GM10847 (cell line): Measurements from ENCODE around the gene BBS5.

ENCODE experiments used
- POLR2A ChIP-seq: IDR thresholded peaks from 2 replicates; pipeline ENCODE4 v1.6.1; 2011; ENCODE audit not compliant: insufficient read length; ENCODE audit errors: extremely low read depth

The BBS5 gene

DNA sequence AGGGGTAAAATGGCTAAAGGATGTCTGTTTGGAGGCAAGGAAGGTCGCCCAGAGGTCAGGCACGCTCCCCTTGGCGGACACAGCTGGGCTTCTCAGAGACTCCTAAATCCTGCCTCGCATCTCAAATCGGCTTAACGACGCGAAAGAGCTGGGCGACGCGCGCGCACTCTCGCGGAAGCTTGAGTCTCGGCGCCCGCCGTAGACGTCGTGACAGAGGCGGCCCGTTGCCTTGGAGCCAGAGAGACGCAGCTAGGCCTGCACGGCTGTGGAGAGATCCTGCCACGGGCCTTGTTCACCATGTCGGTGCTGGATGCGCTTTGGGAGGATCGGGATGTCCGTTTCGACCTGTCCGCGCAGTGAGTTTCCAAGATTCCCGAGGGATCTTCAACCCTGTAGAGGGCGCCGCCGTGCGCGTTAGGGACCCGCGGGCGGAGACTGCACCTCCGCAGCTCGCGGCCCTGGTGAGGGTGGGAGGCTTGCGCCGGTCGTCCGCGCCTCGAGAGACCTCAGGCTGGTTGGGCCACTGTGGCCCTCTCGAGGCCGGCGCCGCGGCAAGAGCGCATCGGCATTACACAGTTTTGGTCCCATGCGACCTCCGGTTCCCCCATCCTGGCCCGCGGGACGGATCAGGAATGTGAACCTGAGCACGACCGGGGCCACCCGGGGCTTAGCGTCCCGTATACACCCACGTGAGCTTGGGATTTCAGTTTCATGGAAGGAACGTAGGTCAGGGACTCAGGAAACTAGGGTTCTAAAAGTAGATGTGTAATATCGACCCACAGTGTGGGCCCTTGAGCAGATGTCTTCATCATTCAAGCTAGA, at the start of gene BBS5:
TSS of gene BBS5 (plus strand) at position 238 of the 822 bp plus-strand sequence. CDS start at position 298, 60 bp downstream.
- no peak for TF ChIP-seq POLR2A

DNA sequence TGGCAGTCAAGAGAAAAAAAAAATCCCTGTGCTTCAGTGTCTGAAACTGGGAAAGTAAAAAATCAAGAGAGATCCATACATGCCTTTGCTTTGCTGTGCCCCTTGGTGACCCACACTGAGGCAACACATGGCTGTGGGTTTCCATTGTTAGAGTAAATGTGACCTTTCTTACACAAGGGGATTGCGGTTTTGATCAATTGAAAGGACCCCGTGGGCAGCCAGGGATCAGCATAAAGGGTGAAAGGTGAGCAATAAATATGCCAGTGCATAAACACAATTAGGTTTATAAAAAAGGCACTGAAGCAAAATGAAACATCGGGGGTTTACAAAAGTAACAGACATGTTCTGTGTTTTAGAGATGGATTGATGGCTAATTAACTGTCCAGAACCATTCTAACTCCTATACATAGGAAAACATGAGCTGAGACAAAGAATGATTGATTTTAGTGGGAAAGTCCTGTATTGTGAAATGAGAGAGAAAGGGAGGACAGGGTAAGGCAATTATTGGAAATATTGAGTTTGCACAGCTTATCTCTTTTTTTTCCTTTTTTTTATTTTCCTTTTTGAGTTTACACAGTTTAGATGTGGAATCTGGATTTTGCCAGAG, 40.7 kb upstream of the BBS5 start:
- no peak for TF ChIP-seq POLR2A

DNA sequence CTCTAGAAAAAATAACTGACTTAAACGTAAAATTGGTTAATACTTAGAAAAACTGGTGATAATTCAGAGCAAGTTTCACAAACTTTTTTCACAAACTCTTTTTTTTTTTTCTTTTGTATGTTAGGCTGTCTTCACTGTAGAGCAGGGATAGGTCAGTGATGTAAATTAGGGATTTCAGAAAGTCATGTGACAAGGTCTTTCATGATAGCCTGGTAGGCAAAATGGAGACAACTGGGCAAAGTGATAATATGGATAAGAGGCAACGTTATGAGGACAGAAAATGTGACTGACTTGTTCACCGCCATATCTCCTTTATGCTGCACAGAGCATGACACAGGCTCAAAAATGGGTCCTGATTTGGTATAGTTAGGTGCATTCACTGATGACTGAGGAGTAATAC, 39.4 kb upstream of the BBS5 start:
- no peak for TF ChIP-seq POLR2A

DNA sequence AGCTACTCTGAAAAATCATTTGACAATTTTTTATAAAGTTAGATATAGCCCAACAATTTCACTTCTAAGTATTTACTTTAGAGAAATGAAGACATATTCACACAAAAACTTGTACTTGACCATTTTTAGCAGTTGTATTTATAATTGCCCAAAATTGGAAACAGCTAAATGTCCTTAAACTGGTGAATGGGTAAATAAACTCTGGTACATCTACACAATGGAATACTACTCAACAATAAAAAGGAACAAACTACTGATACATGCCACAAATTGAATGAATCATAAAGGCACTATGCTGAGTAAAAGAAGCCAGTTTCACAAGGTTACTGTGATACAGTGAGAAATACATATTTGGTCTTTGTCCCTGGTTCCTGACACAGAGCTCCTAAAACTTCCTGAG, 32.8 kb upstream of the BBS5 start:
- TF ChIP-seq POLR2A, result no peak

DNA sequence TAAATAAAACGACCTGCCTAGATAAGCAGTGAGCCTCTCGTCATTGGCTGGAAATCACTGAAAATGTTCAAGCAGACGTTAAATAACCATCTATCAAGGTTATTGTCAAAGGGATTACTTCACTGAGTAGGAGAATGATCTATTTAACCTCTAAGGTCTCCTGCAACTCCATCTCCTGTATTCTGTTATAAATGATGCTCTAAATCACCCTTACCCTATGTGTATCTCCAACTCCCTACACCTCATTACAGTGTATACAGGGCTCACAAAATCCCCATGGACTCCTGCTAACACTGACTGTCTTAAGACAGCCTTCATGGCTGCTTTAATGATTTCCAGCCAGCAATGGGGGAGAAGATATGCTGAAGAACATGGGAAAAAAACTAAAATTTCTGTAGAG, 31.0 kb upstream of the BBS5 start:
- no peak for TF ChIP-seq POLR2A

DNA sequence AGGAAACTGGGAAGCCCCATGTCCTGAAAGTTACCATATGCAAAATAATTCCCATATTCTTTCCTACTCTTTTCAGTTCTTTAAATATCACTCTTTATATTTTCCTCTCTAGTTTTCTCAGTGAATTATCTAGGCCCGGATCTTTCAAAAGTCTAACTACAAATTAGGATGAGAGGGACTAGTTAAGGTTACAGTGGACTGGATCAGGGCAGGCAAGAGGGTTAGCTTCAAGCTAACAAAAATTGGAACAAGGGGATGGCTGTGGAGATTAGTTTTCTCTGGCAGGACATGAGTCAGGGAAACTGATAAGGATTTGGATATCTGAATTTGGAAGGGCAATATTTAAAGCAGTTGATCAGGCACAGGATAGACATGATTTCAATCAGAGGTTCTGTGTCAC, 30.4 kb upstream of the BBS5 start:
- no peak for TF ChIP-seq POLR2A

DNA sequence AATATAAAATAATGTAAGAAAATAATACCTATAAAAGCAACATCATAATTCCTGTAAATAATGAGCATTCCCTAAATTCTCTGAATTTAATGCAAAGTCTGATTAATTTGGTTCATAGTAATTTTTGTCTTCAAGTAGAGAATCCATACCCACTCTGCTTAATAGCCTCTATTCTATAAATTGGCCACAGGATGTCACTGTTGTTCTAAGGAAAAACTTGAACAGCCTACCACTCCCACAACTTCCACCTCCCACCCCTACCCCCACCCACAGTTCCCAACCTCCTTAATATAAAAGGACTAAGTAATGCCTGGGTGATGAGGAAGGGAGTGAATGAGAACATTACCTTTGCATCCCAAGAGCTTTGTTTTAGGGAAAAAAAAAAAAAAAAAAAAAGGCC, 27.2 kb upstream of the BBS5 start:
- TF ChIP-seq POLR2A, result no peak

DNA sequence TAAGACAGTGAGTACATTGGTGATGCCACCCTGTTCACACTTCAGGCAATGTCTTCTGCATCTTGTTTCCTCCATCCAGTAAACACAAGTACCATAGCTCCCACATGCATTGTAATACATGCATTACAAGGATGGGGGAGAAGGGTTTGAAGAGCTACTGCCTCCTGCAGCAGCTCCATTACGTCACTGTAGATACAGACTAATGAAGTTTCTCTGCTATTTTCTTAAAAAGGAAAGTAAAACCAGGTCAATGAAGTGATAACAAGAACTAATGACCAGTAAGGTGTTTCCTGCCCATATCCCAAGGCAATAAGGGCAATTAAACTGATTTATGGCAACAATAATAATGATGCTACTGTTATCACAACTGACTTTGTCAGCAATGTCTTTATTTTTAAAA, 18.2 kb upstream of the BBS5 start:
- TF ChIP-seq POLR2A, result no peak

DNA sequence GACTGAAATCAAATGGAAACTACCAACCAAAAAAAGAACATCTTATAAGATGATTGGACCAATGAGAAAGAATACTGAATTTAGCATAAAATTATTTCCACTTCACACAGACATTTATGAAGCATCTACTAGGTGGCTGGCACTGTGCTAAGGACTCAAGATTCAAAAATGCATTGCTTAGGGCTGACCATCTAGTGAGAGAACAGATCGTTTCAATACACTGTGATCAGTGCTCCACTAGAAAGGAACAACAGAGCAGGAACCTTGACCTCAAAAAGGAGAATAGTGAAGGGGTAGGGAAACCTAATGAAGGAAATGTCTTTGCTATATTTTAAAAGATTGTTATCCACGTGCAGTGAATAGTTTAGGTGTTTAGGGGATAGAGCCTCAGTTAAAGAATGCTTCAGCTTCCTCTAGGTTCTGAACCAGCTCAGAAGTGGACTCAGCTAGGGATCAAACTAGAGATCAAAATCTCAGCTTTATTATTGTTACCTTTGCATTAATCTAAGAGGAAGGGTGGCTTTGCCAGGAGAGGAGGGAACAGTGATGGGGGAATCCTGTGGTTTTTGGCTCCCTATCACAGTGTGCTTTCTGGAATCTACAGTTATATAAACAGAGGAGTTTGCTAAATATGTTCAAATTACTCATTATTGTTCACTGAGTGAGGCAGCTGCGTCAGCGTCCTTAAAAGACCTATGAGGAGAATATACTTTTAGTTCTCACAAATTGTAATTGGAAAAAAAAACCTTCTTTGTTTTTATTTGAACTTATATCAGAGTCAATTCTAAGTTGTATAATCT, 16.2 kb upstream of the BBS5 start:
- TF ChIP-seq POLR2A, result no peak

DNA sequence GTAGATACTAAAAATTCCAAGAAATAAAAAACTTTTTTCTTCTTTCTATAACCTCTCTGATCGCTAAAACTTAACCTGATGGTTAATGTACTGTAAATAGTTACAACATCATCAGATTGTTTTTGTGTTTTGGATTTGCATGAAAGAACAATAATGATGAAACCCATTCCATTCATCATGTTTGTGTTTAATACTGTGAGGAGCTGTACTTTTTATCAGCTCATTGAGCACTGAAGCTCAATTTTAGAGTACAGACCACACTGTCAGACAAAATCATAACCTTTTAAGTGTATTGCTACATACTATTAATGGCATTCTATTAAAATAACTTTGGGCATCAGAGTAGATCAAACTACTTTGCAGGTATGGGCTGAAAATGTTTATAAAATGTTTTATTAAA, 14.8 kb upstream of the BBS5 start:
- TF ChIP-seq POLR2A, result no peak

DNA sequence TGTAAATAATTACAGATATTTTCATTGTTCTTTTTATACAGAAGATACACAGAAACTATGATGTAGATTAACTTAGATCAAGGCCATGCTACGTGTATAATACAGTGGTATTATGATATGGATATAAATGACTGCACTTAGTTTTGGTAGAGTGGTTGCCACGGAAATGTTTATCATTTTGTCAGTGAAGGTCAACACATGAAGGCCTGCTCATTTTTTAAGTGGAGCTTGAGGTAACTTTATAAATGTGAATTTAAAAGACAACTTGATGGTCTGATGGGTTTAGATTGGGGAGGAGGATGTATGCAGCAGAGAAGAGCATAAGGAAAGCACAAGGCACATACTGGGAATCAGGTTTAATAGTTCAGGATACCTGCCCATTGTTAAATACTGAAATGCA, 14.4 kb upstream of the BBS5 start:
- TF ChIP-seq POLR2A, result no peak

DNA sequence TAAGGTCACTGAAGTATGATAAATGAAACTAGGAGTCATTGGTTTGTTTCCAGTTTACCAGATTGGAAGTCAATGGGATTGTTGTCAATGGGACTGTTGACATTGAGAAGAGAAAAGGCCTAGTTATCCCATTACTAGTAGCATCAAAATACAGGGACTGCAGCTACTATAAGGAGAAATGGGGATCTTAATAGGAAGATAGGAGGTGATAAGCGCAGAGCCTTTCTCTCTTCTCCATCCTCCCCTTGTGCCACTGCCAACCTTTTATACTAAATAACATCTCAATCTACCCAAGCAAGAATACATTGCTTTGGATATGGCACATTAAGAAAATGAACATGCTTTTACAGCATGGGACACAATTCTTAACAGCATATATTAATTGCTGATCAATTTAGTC, 10.5 kb upstream of the BBS5 start:
- no peak for TF ChIP-seq POLR2A

DNA sequence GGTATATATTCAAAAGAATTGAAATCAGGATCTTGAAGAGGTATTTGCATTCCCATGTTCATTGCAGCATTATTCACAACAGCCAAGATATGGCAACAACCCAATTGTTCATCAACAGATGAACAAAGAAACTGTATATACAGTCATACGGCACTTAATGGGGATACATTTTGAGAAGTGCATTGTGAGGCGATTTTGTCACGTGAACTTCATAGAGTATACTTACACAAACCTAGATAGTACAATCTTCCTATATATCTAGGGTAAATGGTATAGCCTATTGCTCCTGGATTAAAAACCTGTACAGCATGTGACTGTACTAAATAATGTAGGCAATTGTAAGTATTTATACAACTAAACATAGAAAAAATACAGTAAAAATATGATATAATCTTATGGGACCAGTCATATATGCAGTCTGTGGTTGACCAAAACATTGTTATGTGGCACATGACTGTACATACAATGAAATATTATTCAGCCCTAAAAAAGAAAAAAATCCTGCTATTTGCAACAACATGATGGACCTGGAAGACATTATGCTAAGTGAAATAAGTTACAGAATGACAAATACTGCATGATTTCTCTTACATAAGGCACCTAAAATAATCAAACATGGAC, 9.2 kb upstream of the BBS5 start:
- TF ChIP-seq POLR2A, result no peak

DNA sequence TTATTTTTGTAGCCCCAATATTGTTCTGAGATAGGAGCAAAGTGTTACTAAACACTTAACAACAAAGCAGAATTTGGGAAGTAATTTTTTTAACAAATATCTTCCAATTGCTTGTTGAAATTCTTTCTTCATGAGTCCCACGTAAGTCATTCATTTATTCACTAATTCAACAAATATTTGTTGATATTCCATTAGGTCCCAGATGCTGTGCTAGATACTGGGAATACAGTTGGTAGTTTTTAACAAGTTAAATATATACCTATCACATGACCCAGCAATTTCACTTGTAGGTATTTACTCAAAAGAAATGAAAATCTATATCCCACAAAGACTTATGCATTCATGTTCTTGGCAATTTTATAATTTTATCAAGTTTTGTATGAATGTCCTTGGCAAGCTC, 7.0 kb upstream of the BBS5 start:
- TF ChIP-seq POLR2A, result no peak

DNA sequence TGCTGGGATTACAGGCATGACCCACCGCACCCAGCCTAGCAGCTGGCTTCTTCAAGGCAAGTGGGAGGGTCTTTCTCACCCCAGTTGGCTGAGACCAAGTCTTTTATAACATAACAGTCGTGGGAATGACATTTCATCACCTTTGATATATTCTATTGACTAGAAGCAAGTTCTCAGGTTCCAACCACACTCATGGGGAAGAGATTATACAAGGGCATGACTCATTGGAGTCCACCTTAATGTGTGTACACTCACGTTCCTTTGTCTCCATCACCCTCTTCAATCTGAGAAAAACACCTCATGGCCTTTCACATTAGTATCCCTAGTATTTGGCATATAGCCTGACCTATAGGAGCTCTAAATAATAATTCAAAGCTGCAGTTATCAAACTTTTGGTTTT, 2.8 kb upstream of the BBS5 start:
- TF ChIP-seq POLR2A, result no peak

DNA sequence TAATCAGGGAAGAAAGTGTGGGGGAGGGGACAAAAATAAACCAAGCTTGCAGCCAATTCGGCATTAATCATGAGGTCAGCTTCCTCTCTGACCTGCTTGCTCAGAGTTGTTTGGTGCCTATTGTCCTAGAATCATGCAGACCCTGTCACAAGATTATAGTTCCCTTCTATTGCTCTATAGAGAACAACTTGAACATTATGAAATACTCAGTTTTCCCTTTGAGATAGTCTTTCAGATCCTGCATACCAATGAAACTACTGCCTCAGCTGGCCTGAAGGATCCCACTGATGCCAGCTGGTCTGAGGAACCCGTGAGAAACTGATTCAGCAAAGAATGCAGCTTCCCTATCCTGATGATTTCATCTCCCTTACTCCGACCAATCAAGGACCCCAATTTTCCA, 955 bp upstream of the BBS5 start:
- TF ChIP-seq POLR2A, result no peak

DNA sequence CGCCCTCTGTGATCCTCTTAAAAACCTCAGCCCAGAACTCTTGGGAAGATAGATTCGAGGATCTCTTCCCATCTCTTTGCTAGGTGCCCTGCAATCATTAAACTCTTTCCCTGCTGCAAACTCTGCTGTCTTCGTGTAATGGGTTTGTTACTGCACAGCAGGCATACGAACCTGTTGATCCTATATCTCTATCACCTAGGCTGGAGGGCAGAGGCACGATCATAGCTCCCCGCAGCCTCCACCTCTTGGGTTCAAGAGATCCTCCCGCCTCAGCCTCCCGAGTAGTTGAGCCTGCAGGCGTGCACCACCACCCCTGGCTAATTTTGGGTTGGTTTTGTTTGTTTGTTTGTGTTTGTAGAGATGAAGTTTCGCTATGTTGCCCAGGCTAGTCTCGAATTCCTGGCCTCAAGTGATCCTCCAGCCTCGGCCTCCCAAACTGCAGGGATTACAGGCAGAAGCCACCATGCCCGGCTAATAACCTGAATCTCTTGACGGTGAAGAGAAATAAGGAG, 493 bp upstream of the BBS5 start:
- no peak for TF ChIP-seq POLR2A
